ENCODE data around the gene PSMG4. TPM values are rescaled to one million over a fixed set of nuclear protein-coding genes. Genes with fewer than 3 reads are reported as not detected.

PSMG4 gene
- total and polyA plus RNA-seq, 10 of the 15 experiments (the other 5 are each of a cell fraction or from before 2014, with no cell fraction given): 7.1 to 62.6 (median 29.8) TPM

DNA sequence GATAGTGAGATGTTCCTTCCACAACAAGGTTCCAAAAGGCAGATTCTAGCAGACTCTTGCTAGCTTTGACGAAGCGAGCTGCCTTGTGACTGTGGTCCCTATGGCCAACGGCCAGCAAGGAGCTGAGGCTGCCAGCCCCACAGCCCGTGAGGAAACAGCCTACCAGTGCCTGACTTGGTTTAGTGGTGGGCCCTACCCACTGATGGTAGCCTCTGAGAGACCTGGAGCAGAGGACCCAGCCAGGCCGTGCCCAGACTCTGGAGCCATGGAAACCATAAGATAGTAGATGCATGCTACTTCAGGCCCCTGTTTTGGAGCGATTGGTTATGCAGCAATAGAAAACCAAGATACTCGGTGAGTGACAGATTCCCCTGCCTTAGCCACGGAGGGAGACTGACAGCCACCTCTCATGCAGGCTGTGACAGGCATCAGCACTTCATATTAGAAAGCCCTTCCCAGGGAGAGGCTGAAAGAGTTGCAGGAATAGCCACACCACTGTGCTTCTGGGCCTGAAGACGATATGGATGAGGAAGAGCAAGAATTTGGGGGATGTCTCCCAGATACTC lies 19.2 kb downstream of the PSMG4 start (continued):
- TF ChIP-seq, protein P1, sequence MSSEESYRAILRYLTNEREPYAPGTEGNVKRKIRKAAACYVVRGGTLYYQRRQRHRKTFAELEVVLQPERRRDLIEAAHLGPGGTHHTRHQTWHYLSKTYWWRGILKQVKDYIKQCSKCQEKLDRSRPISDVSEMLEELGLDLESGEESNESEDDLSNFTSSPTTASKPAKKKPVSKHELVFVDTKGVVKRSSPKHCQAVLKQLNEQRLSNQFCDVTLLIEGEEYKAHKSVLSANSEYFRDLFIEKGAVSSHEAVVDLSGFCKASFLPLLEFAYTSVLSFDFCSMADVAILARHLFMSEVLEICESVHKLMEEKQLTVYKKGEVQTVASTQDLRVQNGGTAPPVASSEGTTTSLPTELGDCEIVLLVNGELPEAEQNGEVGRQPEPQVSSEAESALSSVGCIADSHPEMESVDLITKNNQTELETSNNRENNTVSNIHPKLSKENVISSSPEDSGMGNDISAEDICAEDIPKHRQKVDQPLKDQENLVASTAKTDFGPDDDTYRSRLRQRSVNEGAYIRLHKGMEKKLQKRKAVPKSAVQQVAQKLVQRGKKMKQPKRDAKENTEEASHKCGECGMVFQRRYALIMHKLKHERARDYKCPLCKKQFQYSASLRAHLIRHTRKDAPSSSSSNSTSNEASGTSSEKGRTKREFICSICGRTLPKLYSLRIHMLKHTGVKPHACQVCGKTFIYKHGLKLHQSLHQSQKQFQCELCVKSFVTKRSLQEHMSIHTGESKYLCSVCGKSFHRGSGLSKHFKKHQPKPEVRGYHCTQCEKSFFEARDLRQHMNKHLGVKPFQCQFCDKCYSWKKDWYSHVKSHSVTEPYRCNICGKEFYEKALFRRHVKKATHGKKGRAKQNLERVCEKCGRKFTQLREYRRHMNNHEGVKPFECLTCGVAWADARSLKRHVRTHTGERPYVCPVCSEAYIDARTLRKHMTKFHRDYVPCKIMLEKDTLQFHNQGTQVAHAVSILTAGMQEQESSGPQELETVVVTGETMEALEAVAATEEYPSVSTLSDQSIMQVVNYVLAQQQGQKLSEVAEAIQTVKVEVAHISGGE (CRISPR knock-in tag; IDR thresholded peaks at IDR 0.05): no peak
- no peak for TF ChIP-seq FOXK2 (IDR thresholded peaks at IDR 0.05)
- TF ChIP-seq YY1 (IDR thresholded peaks at IDR 0.05; ENCODE audit: low read depth, low read length): no peak

DNA sequence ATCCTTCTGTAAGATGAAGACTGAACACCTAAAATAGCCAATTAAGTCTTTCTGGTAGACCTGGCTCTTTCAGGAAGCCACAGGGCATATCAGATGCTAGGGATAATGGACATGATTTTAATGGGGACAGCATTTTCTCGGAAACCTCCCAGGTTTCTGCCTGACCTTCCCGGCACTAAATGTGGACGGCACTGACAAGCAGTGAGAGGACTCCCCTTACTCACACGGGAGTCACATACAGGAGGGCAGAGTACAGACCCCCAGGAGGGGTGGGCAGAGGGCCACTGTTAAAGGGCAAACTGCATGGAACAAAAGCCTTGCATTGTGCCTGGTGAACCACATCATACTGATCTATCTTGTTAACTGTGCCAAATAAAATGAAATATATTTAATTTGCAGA lies 19.9 kb downstream of the PSMG4 start:
- CTCF ChIA-PET: interaction anchor here (4.1 kb wide), 1 partner anchor 454 kb away, joined by 21 read pairs; no protein-coding TSS in a partner anchor
- WGBS (ENCODE audit: insufficient coverage, insufficient replicate concordance, low lambda C conversion rate, missing lambda C conversion rate): 88% methylated on average over 4 of the region's 4 CpGs
- no peak for ATAC-seq
- TF ChIP-seq, protein P2, sequence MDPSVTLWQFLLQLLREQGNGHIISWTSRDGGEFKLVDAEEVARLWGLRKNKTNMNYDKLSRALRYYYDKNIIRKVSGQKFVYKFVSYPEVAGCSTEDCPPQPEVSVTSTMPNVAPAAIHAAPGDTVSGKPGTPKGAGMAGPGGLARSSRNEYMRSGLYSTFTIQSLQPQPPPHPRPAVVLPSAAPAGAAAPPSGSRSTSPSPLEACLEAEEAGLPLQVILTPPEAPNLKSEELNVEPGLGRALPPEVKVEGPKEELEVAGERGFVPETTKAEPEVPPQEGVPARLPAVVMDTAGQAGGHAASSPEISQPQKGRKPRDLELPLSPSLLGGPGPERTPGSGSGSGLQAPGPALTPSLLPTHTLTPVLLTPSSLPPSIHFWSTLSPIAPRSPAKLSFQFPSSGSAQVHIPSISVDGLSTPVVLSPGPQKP (IDR thresholded peaks at IDR 0.05; ENCODE audit: low read depth, low read length): no peak
- no peak for TF ChIP-seq HDAC2 (IDR thresholded peaks at IDR 0.05)
- TF ChIP-seq SMAD5 (IDR thresholded peaks at IDR 0.05; ENCODE audit: low read depth): no peak
- TF ChIP-seq TCF3 (IDR thresholded peaks at IDR 0.05; ENCODE audit: borderline replicate concordance, insufficient read depth, low read depth, low read length): no peak
- TF ChIP-seq RB1 (IDR thresholded peaks at IDR 0.05; ENCODE audit: borderline replicate concordance): no peak
- TF ChIP-seq CBFB (IDR thresholded peaks at IDR 0.05; ENCODE audit: low read depth): no peak
- TF ChIP-seq HCFC1 (IDR thresholded peaks at IDR 0.05; ENCODE audit: low read length): no peak
- TF ChIP-seq TCF12 (IDR thresholded peaks at IDR 0.05; ENCODE audit: low read depth, low read length): no peak
- no peak for TF ChIP-seq WRNIP1 (IDR thresholded peaks at IDR 0.05; ENCODE audit: borderline replicate concordance, low read depth, low read length)
- no peak for TF ChIP-seq SP1 (IDR thresholded peaks at IDR 0.05; ENCODE audit: low read depth, low read length)
- TF ChIP-seq CEBPB (IDR thresholded peaks at IDR 0.05; ENCODE audit: borderline replicate concordance in 1 of 2, low read depth in 2 of 2, low read length in 2 of 2): no peak
- TF ChIP-seq RUNX3 (IDR thresholded peaks at IDR 0.05; ENCODE audit: low read length): no peak
- TF ChIP-seq, protein P3, sequence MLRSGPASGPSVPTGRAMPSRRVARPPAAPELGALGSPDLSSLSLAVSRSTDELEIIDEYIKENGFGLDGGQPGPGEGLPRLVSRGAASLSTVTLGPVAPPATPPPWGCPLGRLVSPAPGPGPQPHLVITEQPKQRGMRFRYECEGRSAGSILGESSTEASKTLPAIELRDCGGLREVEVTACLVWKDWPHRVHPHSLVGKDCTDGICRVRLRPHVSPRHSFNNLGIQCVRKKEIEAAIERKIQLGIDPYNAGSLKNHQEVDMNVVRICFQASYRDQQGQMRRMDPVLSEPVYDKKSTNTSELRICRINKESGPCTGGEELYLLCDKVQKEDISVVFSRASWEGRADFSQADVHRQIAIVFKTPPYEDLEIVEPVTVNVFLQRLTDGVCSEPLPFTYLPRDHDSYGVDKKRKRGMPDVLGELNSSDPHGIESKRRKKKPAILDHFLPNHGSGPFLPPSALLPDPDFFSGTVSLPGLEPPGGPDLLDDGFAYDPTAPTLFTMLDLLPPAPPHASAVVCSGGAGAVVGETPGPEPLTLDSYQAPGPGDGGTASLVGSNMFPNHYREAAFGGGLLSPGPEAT (IDR thresholded peaks at IDR 0.05; ENCODE audit: low read depth): no peak
- TF ChIP-seq HDAC6 (IDR thresholded peaks at IDR 0.05; ENCODE audit: unreplicated experiment): no peak
- TF ChIP-seq IKZF1 (conservative IDR thresholded peaks at IDR 0.05): no peak

More for the DNA sequence above, 19.9 kb downstream of the PSMG4 start:
- H3K27me3 ChIP-seq (replicated peaks in 1 of 2; ENCODE audit: control insufficient read depth in 2 of 2, insufficient read depth in 2 of 2, low read length in 1 of 2): no peaks in the 10 kb centered on the region
- POLR2A ChIA-PET: no interaction called here
- no peak for DNase-seq (ENCODE audit: low read depth, low spot score)
- SMC1A ChIA-PET (ENCODE audit: uncharacterized antibody, unreplicated experiment): interaction anchor here (1.3 kb wide), 1 partner anchor 454 kb away, joined by 5 read pairs; no protein-coding TSS in a partner anchor
- no peak for FAIRE-seq
- H3K9ac ChIP-seq (ENCODE audit: control insufficient read depth, insufficient read depth, low read length): no peak overlapping the region
- no peaks in the 10 kb centered on the region for H3K4me1 ChIP-seq (ENCODE audit: control insufficient read depth, insufficient read depth, low read length)
- no peak overlapping the region for H3K4me2 ChIP-seq (ENCODE audit: control insufficient read depth, insufficient read depth)
- H3K79me2 ChIP-seq (ENCODE audit: control insufficient read depth, insufficient read depth, low read length): no peaks in the 10 kb centered on the region
- in situ Hi-C loops (cut with MboI) (no loop called here), intact Hi-C loops (cut with micrococcal nuclease; ENCODE audit: unreplicated experiment) (loop anchor here (1.0 to 5.0 kb wide), 6 partner anchors 134 to 709 kb away; no protein-coding TSS in a partner anchor)
- H3K9me3 ChIP-seq (replicated peaks; ENCODE audit: control insufficient read depth, insufficient read depth, low read length): no peaks in the 10 kb centered on the region
- no peak overlapping the region for H3K4me3 ChIP-seq
- H3K27ac ChIP-seq (ENCODE audit: control insufficient read depth, insufficient read depth): no peak overlapping the region
- no peak overlapping the region for H2AFZ ChIP-seq (ENCODE audit: control insufficient read depth, low read depth, low read length)
- RAD21 ChIA-PET (ENCODE audit: unreplicated experiment): no interaction called here
- H4K20me1 ChIP-seq (ENCODE audit: control insufficient read depth, insufficient read depth): no peaks in the 10 kb centered on the region
- peaks cover 1 to 5% of the 10 kb centered on the region in 2 experiments; a peak in 2 of 4 replicates for H3K36me3 ChIP-seq (ENCODE audit: control insufficient read depth in 2 of 2, insufficient read depth in 2 of 2, low read length in 1 of 2)
- BruUV-seq (replicated peaks): no TSS peak

All from GM12878 (cell line).